Ascending aorta (tissue), 2 donors: Measurements from ENCODE around the gene UNC13C. TPM values are rescaled to one million over a fixed set of nuclear protein-coding genes. Genes with fewer than 3 reads are reported as not detected.

Experiments
- DNase-seq, 2 donors: peaks; one replicate each; pipeline ENCODE4 v3.0.0-alpha.2; 2019; ENCODE audit warnings: low spot score in 2 of 2
- H3K27ac ChIP-seq, 2 donors: fragments of 200-600 bp; sonication (generic); one replicate each; pipeline ENCODE4 v1.5.1; 2016 to 2017; ENCODE audit warnings: mild to moderate bottlenecking in 1 of 2
- H3K27me3 ChIP-seq: fragments of 200-600 bp; sonication (generic); one replicate; pipeline ENCODE4 v1.5.1; 2017
- H3K36me3 ChIP-seq, 2 donors: fragments of 200-600 bp; sonication (generic); one replicate each; pipeline ENCODE4 v1.5.1; 2016
- H3K4me1 ChIP-seq, 2 donors: fragments of 200-600 bp; sonication (generic); one replicate each; pipeline ENCODE4 v1.5.1; 2016 to 2017; ENCODE audit warnings: mild to moderate bottlenecking in 1 of 2
- H3K4me3 ChIP-seq, 2 donors: fragments of 200-600 bp; sonication (generic); one replicate each; pipeline ENCODE4 v1.5.1; 2016 to 2017; ENCODE audit warnings: mild to moderate bottlenecking in 1 of 2
- H3K9me3 ChIP-seq, 2 donors: fragments of 200-600 bp; sonication (generic); one replicate each; pipeline ENCODE4 v1.5.1; 2016
- CTCF ChIP-seq, 3 experiments: fragments of 200-600 bp in 2 of 3; fragments of 450-650 bp in 1 of 3; sonication (generic) in 2 of 3; IDR thresholded peaks; one replicate each; pipeline ENCODE4 v1.5.1; 2016 to 2019; ENCODE audit warnings: antibody characterized with exemption in 3 of 3, mild to moderate bottlenecking in 1 of 3, moderate library complexity in 1 of 3
- intact Hi-C: fragments of 100-400 bp; cut with DNase I; formaldehyde crosslinking; loops from one replicate; pipeline ENCODE4 v1.15.1; 2023
- total RNA-seq: library from RNA; depleted of rRNA; stranded (reverse); fragments of >200 nt; gene quantifications from one replicate; pipeline ENCODE4 v1.1.0, GENCODE V29; 2016

The UNC13C gene
- total RNA-seq, 1 donor from 2014 or later, result 2.0 TPM

GRCh38 chr15:54571576-54571975 is 593.3 kb downstream of the UNC13C start:
- intact Hi-C loops, result no loop called here
- Histone ChIP-seq H3K4me3 (no peak overlapping the region), H3K27me3 (no peaks in the 10 kb centered on the region), H3K9me3 (no peaks in the 10 kb centered on the region), H3K4me1 (no peaks in the 10 kb centered on the region), H3K27ac (no peak overlapping the region), H3K36me3 (no peaks in the 10 kb centered on the region)
- DNase-seq, result no peak
- TF ChIP-seq CTCF (IDR thresholded peaks at IDR 0.05), result no peak

- Histone ChIP-seq H3K9me3 (no peaks in the 10 kb centered on the region), H3K4me3 (no peak overlapping the region), H3K36me3 (no peaks in the 10 kb centered on the region), H3K27me3 (no peaks in the 10 kb centered on the region), H3K4me1 (peaks cover 0 to 2% of the 10 kb centered on the region in 2 donors), H3K27ac (no peak overlapping the region)
- intact Hi-C loops, result no loop called here
- no peak for DNase-seq
- no peak for TF ChIP-seq CTCF (IDR thresholded peaks at IDR 0.05)
Measured at GRCh38 chr15:54575586-54575985, 597.3 kb downstream of the UNC13C start.

- intact Hi-C loops, result no loop called here
- H3K27me3 ChIP-seq, result no peaks in the 10 kb centered on the region
- no peak overlapping the region for H3K27ac ChIP-seq
- H3K4me3 ChIP-seq, result no peak overlapping the region
- no peaks in the 10 kb centered on the region for H3K36me3 ChIP-seq
- no peak for DNase-seq
- TF ChIP-seq CTCF (IDR thresholded peaks at IDR 0.05), result no peak
- H3K4me1 ChIP-seq, result peaks cover 0 to 2% of the 10 kb centered on the region in 2 donors
- H3K9me3 ChIP-seq, result no peaks in the 10 kb centered on the region
Measured at GRCh38 chr15:54576298-54576935, 598.2 kb downstream of the UNC13C start.

- Histone ChIP-seq H3K4me3 (no peak overlapping the region), H3K9me3 (no peaks in the 10 kb centered on the region), H3K4me1 (peaks cover 0 to 2% of the 10 kb centered on the region in 2 donors), H3K27ac (no peak overlapping the region), H3K36me3 (no peaks in the 10 kb centered on the region), H3K27me3 (no peaks in the 10 kb centered on the region)
- DNase-seq, result no peak
- TF ChIP-seq CTCF (IDR thresholded peaks at IDR 0.05), result no peak
- intact Hi-C loops, result no loop called here
Measured at GRCh38 chr15:54577476-54578250, 599.4 kb downstream of the UNC13C start.

GRCh38 chr15:54579855-54580254 is 601.6 kb downstream of the UNC13C start:
- no peak overlapping the region for H3K27ac ChIP-seq
- TF ChIP-seq CTCF (IDR thresholded peaks at IDR 0.05), result no peak
- no peaks in the 10 kb centered on the region for H3K9me3 ChIP-seq
- H3K4me3 ChIP-seq, result no peak overlapping the region
- no peaks in the 10 kb centered on the region for H3K27me3 ChIP-seq
- peaks cover 0 to 2% of the 10 kb centered on the region in 2 donors for H3K4me1 ChIP-seq
- DNase-seq, result no peak
- no peaks in the 10 kb centered on the region for H3K36me3 ChIP-seq
- intact Hi-C loops, result no loop called here
